Keratinocyte (primary cell): ENCODE measurements around the gene PTPRU. TPM values are rescaled to one million over a fixed set of nuclear protein-coding genes. Genes with fewer than 3 reads are reported as not detected.

Experiments used
- DNase-seq: peaks from one replicate; pipeline ENCODE4 v3.0.0-alpha.2; 2011; ENCODE audit warnings: low read depth, missing footprints, low spot score
- FAIRE-seq: peaks from 2 replicates; lab custom pipeline; 2011; peaks lifted over from hg19 to GRCh38; lab: Jason Lieb, UNC
- H2AFZ ChIP-seq: 2 replicates; pipeline ENCODE4 v1.6.0; 2012; ENCODE audit warnings: low read length, control low read depth, inconsistent platforms; ENCODE audit not compliant: control insufficient read depth
- H3K27ac ChIP-seq: 2 replicates; pipeline ENCODE4 v1.5.1; 2011; ENCODE audit warnings: low read length; ENCODE audit not compliant: control insufficient read depth, insufficient read depth
- H3K27me3 ChIP-seq: 3 replicates; pipeline ENCODE4 v1.6.0; 2011; ENCODE audit warnings: low read length; ENCODE audit not compliant: control insufficient read depth, insufficient read depth; ENCODE audit errors: extremely low read depth
- H3K36me3 ChIP-seq, 2 experiments: 2 replicates in 1 of 2; 3 replicates in 1 of 2; pipeline ENCODE4 v1.5.1; 2011; ENCODE audit warnings: low read length in 2 of 2, mild to moderate bottlenecking in 1 of 2; ENCODE audit not compliant: control insufficient read depth in 2 of 2, insufficient read depth in 2 of 2; ENCODE audit errors: extremely low read depth in 1 of 2
- H3K4me1 ChIP-seq: 3 replicates; pipeline ENCODE4 v1.5.1; 2011; ENCODE audit warnings: low read length; ENCODE audit not compliant: control insufficient read depth, insufficient read depth; ENCODE audit errors: extremely low read depth
- H3K4me2 ChIP-seq: 3 replicates; pipeline ENCODE4 v1.6.0; 2011; ENCODE audit warnings: low read depth, low read length; ENCODE audit not compliant: control insufficient read depth, insufficient read depth; ENCODE audit errors: extremely low read depth
- H3K4me3 ChIP-seq, 3 experiments: fragments of 200-600 bp in 1 of 3; sonication (generic) in 1 of 3; 2 replicates in 2 of 3; 3 replicates in 1 of 3; pipeline ENCODE4 v1.5.1; 2011 to 2016; ENCODE audit warnings: low read length in 3 of 3, mild to moderate bottlenecking in 3 of 3, control low read depth in 2 of 3, inconsistent platforms in 1 of 3, low read depth in 1 of 3, mixed read lengths in 1 of 3, mixed run types in 1 of 3, moderate library complexity in 1 of 3; ENCODE audit not compliant: control insufficient read depth in 2 of 3, insufficient read depth in 2 of 3; ENCODE audit errors: extremely low read depth in 1 of 3
- H3K79me2 ChIP-seq: 2 replicates; pipeline ENCODE4 v1.6.0; 2012; ENCODE audit warnings: low read length; ENCODE audit not compliant: control insufficient read depth, insufficient read depth
- H3K9ac ChIP-seq: 3 replicates; pipeline ENCODE4 v1.6.0; 2011; ENCODE audit warnings: low read length; ENCODE audit not compliant: control insufficient read depth, insufficient read depth; ENCODE audit errors: extremely low read depth
- H3K9me1 ChIP-seq: 3 replicates; pipeline ENCODE4 v1.6.0; 2011; ENCODE audit warnings: low read length; ENCODE audit not compliant: control insufficient read depth, insufficient read depth; ENCODE audit errors: extremely low read depth
- H3K9me3 ChIP-seq: 2 replicates; pipeline ENCODE4 v1.5.1; 2012; ENCODE audit warnings: low read depth, low read length; ENCODE audit not compliant: control insufficient read depth
- H4K20me1 ChIP-seq: 3 replicates; pipeline ENCODE4 v1.6.0; 2011; ENCODE audit warnings: low read length; ENCODE audit not compliant: control insufficient read depth, insufficient read depth; ENCODE audit errors: extremely low read depth
- EZH2 ChIP-seq: IDR thresholded peaks from one replicate; pipeline ENCODE4 v1.6.1; 2012; ENCODE audit warnings: inconsistent platforms, mild to moderate bottlenecking, low read length, moderate library complexity
- dilution Hi-C: fragments of 300-500 bp; cut with MboI; formaldehyde crosslinking; loops from one replicate; pipeline ENCODE4 v1.7.0; 2020; ENCODE audit warnings: low sequenced_read_pairs; ENCODE audit not compliant: extremely low pct_ligation_motif_present
- polyA plus RNA-seq, 5 experiments: library from polyadenylated mRNA; depleted of rRNA in 3 of 5; stranded (reverse) in 3 of 5; stranded (forward) in 1 of 5; unstranded in 1 of 5; fragments of >200 nt; gene quantifications; 1 replicate in 1 of 5; 2 replicates in 3 of 5; 3 replicates in 1 of 5; pipeline versions ENCODE4 v1.2.1 to v1.2.3, GENCODE V29; 2011 to 2012; ENCODE audit warnings: missing spikeins in 2 of 5, low read depth in 1 of 5, low replicate concordance in 1 of 5
- TF ChIP-seq, protein P1 (sequence below), 3 experiments: IDR thresholded peaks in 1 of 3; conservative IDR thresholded peaks in 1 of 3; optimal IDR thresholded peaks in 1 of 3; 2 replicates in 2 of 3; 3 replicates in 1 of 3; pipeline versions ENCODE3 to v1.5.1; 2011; ENCODE audit warnings: low read length in 3 of 3, mild to moderate bottlenecking in 3 of 3, moderate library complexity in 2 of 3, control low read depth in 1 of 3, inconsistent platforms in 1 of 3; ENCODE audit not compliant: insufficient read depth in 2 of 3; ENCODE audit errors: extremely low read depth in 1 of 3

The PTPRU gene
- polyA plus RNA-seq, 1 donor (not counting 4 experiments of a cell fraction or from before 2014, with no cell fraction given), result 4.3 TPM

DNA sequence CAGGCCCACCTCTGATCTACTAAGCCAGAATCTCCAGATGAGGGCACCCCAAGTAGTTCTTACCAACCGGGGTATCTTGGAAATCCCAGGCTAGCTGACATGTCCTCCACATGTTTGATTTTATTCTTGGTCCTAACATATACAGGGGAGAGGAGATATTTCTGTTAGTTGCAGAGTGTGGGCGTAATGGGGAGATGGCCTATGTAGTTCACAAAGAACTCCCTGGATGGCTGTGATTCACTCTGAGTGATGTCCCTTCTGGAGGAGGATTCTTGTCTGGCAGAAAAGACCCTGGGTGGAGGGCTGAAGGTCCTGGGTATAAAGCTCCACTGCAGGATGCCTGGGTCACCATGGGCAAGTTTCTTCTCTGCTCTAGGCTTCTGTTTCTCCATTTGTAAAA, 18.7 kb upstream of the PTPRU start:
- no peak overlapping the region for H3K27ac ChIP-seq
- no peak overlapping the region for H3K9ac ChIP-seq
- H3K36me3 ChIP-seq, result peaks cover 4 to 14% of the 10 kb centered on the region in 2 experiments
- dilution Hi-C loops, result no loop called here
- H3K4me2 ChIP-seq, result no peak overlapping the region
- no peaks in the 10 kb centered on the region for H3K4me1 ChIP-seq
- H3K9me3 ChIP-seq, result no peaks in the 10 kb centered on the region
- no peak overlapping the region for H2AFZ ChIP-seq
- FAIRE-seq (no peak), DNase-seq (no peak)
- no peak overlapping the region for H3K4me3 ChIP-seq
- TF ChIP-seq, protein P1, sequence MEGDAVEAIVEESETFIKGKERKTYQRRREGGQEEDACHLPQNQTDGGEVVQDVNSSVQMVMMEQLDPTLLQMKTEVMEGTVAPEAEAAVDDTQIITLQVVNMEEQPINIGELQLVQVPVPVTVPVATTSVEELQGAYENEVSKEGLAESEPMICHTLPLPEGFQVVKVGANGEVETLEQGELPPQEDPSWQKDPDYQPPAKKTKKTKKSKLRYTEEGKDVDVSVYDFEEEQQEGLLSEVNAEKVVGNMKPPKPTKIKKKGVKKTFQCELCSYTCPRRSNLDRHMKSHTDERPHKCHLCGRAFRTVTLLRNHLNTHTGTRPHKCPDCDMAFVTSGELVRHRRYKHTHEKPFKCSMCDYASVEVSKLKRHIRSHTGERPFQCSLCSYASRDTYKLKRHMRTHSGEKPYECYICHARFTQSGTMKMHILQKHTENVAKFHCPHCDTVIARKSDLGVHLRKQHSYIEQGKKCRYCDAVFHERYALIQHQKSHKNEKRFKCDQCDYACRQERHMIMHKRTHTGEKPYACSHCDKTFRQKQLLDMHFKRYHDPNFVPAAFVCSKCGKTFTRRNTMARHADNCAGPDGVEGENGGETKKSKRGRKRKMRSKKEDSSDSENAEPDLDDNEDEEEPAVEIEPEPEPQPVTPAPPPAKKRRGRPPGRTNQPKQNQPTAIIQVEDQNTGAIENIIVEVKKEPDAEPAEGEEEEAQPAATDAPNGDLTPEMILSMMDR (optimal IDR thresholded peaks at IDR 0.05 in 1 of 3, IDR thresholded peaks at IDR 0.05 in 1 of 3, conservative IDR thresholded peaks at IDR 0.05 in 1 of 3; ENCODE audit: extremely low read depth in 1 of 3, insufficient read depth in 2 of 3, low read length in 3 of 3), result no peak
- TF ChIP-seq EZH2, result no peak
- H3K9me1 ChIP-seq, result no peaks in the 10 kb centered on the region
- no peaks in the 10 kb centered on the region for H3K79me2 ChIP-seq
- no peaks in the 10 kb centered on the region for H3K27me3 ChIP-seq
- H4K20me1 ChIP-seq, result no peaks in the 10 kb centered on the region

DNA sequence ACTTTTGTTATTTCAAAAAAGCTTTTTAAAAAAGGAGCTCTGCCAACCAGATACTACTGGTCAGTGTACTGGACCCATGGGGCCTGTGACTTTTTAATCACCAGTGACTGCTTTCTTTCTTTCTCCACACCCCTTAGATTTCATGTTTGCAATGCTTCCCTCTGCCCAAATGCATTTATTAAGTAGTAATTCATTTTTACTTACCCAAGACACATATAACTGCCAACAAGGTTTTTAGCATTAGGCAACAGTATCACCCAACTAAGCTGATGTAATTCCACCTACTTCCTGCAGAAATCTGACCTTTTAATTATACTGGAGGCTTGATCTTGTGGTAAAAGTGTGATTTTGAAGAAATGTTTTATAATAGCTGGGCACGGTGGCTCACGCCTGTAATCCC, 18.1 kb upstream of the PTPRU start:
- no peak overlapping the region for H3K4me2 ChIP-seq
- no peak overlapping the region for H3K27ac ChIP-seq
- no peak for TF ChIP-seq EZH2
- TF ChIP-seq, protein P1 (optimal IDR thresholded peaks at IDR 0.05 in 1 of 3, IDR thresholded peaks at IDR 0.05 in 1 of 3, conservative IDR thresholded peaks at IDR 0.05 in 1 of 3; ENCODE audit: extremely low read depth in 1 of 3, insufficient read depth in 2 of 3, low read length in 3 of 3), result no peak
- H3K4me1 ChIP-seq, result no peaks in the 10 kb centered on the region
- no peak overlapping the region for H3K9ac ChIP-seq
- no peaks in the 10 kb centered on the region for H4K20me1 ChIP-seq
- no peaks in the 10 kb centered on the region for H3K9me1 ChIP-seq
- H3K79me2 ChIP-seq, result no peaks in the 10 kb centered on the region
- dilution Hi-C loops, result no loop called here
- peaks cover 4 to 11% of the 10 kb centered on the region in 2 experiments for H3K36me3 ChIP-seq
- H3K4me3 ChIP-seq, result no peak overlapping the region
- H2AFZ ChIP-seq, result no peak overlapping the region
- no peak for FAIRE-seq
- no peaks in the 10 kb centered on the region for H3K9me3 ChIP-seq
- no peak for DNase-seq
- H3K27me3 ChIP-seq, result no peaks in the 10 kb centered on the region
